Fibroblast of lung (primary cell): Measurements from ENCODE around the gene TTLL3.

ENCODE experiments used
- EZH2 ChIP-seq: IDR thresholded peaks from 2 replicates; pipeline ENCODE4 v1.5.1; 2012; ENCODE audit warnings: low read length, control low read depth, mild to moderate bottlenecking; ENCODE audit errors: missing control alignments
- TF ChIP-seq, protein P1 (sequence below), 2 donors: IDR thresholded peaks in 1 of 2; conservative IDR thresholded peaks in 1 of 2; 1 replicate in 1 of 2; 2 replicates in 1 of 2; pipeline ENCODE4 v1.5.1; 2011 to 2012; ENCODE audit warnings: low read length in 2 of 2, control low read depth in 1 of 2, inconsistent platforms in 1 of 2, low read depth in 1 of 2, mild to moderate bottlenecking in 1 of 2

- TF ChIP-seq, protein P1, sequence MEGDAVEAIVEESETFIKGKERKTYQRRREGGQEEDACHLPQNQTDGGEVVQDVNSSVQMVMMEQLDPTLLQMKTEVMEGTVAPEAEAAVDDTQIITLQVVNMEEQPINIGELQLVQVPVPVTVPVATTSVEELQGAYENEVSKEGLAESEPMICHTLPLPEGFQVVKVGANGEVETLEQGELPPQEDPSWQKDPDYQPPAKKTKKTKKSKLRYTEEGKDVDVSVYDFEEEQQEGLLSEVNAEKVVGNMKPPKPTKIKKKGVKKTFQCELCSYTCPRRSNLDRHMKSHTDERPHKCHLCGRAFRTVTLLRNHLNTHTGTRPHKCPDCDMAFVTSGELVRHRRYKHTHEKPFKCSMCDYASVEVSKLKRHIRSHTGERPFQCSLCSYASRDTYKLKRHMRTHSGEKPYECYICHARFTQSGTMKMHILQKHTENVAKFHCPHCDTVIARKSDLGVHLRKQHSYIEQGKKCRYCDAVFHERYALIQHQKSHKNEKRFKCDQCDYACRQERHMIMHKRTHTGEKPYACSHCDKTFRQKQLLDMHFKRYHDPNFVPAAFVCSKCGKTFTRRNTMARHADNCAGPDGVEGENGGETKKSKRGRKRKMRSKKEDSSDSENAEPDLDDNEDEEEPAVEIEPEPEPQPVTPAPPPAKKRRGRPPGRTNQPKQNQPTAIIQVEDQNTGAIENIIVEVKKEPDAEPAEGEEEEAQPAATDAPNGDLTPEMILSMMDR (conservative IDR thresholded peaks at IDR 0.05 in 1 of 2, IDR thresholded peaks at IDR 0.05 in 1 of 2; ENCODE audit: low read depth in 1 of 2, low read length in 2 of 2) = no peak
- no peak for TF ChIP-seq EZH2
These were observed 57.0 kb downstream of the TTLL3 start for GRCh38 chr3:9867106-9867505.
